ENCODE measurements around the gene SGSM2.

Gene SGSM2

GRCh38 chr17:2368359-2368758 is 31.1 kb downstream of the SGSM2 start:
- no peak for DNase-seq (ENCODE audit: low read depth)

GRCh38 chr17:2369039-2369438 is 31.7 kb downstream of the SGSM2 start:
- DNase-seq (ENCODE audit: low read depth) = no peak

- no peak for DNase-seq (ENCODE audit: low read depth)
Measured at GRCh38 chr17:2369551-2370210, 32.4 kb downstream of the SGSM2 start.

GRCh38 chr17:2370211-2370589 is 32.9 kb downstream of the SGSM2 start:
- no peak for DNase-seq (ENCODE audit: low read depth)

- DNase-seq (ENCODE audit: low read depth) = no peak
Measured at GRCh38 chr17:2371183-2372130, 34.2 kb downstream of the SGSM2 start.

GRCh38 chr17:2372180-2372579 is 34.9 kb downstream of the SGSM2 start:
- no peak for DNase-seq (ENCODE audit: low read depth)

GRCh38 chr17:2372681-2373080 is 35.4 kb downstream of the SGSM2 start:
- DNase-seq (ENCODE audit: low read depth) = no peak

- no peak for DNase-seq (ENCODE audit: low read depth)
Measured at GRCh38 chr17:2373179-2373578, 35.9 kb downstream of the SGSM2 start.

GRCh38 chr17:2374549-2375285 is 37.4 kb downstream of the SGSM2 start:
- no peak for DNase-seq (ENCODE audit: low read depth)

GRCh38 chr17:2375406-2375805 is 38.1 kb downstream of the SGSM2 start:
- DNase-seq (ENCODE audit: low read depth) = no peak

- no peak for DNase-seq (ENCODE audit: low read depth)
Measured at GRCh38 chr17:2376107-2376506, 38.8 kb downstream of the SGSM2 start.

- no peak for DNase-seq (ENCODE audit: low read depth)
Measured at GRCh38 chr17:2377659-2378058, 40.4 kb downstream of the SGSM2 start.

- no peak for DNase-seq (ENCODE audit: low read depth)
Measured at GRCh38 chr17:2378905-2379304, 41.6 kb downstream of the SGSM2 start.

GRCh38 chr17:2379489-2380225 is 42.4 kb downstream of the SGSM2 start:
- DNase-seq (ENCODE audit: low read depth) = no peak

- DNase-seq (ENCODE audit: low read depth) = no peak
Measured at GRCh38 chr17:2380226-2380922, 43.1 kb downstream of the SGSM2 start.

GRCh38 chr17:2380950-2381649 is 43.8 kb downstream of the SGSM2 start:
- DNase-seq (ENCODE audit: low read depth) = no peak

- no peak for DNase-seq (ENCODE audit: low read depth)
Measured at GRCh38 chr17:2383628-2384167, 46.4 kb downstream of the SGSM2 start.

GRCh38 chr17:2384439-2385127 is 47.3 kb downstream of the SGSM2 start:
- no peak for DNase-seq (ENCODE audit: low read depth)

- DNase-seq (ENCODE audit: low read depth) = no peak
Measured at GRCh38 chr17:2385240-2386210, 48.2 kb downstream of the SGSM2 start.

All from non-pigmented ciliary epithelial cell (primary cell).